HG02798 (cell line): ENCODE measurements around the gene ZFYVE27.

Source experiments
- ATAC-seq: cut with Tn5 transposase; IDR thresholded peaks from one replicate; pipeline ENCODE4 v1.9.1; 2021; ENCODE audit warnings: mild to moderate bottlenecking; ENCODE audit not compliant: unreplicated experiment, poor library complexity

The ZFYVE27 gene

GRCh38 chr10:97785231-97785630 lies 48.3 kb downstream of the ZFYVE27 start:
- ATAC-seq = no peak

DNA sequence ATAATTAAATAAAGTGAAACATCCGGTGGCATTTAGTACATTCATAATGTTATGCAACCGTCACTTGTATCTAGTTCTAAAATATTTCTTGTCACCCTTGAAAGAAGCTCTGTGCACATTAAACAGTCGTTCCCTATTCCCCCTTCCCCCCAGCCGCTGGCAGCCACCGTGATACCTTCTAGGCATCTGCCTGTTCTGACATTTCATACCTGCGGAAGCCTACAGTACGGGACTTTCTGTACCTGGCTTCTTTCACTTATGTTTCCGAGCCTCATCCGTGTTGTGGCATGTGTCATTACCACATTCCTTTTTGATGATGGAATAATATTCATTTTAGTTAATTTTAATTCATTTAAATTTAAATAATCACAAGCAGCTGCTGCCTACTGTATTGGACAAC lies 48.8 kb downstream of the ZFYVE27 start:
- ATAC-seq = no peak

DNA sequence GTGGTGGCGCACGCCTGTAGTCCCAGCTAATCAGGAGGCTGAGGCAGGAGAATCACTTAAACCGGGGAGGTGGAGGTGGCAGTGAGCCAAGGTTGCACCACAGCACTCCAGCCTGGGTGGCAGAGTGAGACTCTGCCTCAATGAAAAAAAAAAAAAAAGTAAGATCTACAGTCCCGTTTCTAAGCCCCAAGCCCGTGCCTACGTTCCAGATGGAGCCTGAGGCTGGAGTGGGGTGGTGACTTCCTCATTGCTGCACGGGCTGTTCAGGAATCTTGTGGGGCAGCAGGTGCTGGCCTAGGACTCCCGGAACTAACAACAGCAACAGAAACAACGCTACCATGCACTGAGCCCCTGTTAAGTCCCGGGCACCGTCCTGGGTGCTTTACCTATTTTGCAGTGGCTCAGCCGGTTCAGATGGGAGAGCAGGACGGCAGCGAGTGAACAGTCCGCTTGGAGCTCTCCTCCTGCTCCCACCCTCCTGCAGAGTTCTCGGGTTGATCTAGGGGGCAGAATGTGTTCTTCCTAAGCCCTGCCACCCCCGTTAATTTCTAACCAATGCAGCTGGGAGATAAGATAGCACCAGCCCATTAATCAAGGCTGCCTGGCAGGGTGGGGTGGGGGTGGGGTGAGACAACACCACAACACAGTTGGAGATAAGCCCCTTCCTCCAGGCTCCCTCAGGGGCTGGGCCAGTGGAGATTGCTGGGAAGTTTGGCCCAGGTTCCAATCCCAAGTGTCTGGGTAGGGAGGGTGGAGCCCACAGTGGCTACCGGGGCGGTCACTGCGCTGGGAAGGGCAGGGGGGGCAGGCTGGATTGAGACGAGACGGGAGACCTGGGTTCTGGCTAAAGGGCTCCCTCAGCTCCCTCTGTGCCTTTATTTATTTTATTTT lies 51.9 kb downstream of the ZFYVE27 start:
- no peak for ATAC-seq

DNA sequence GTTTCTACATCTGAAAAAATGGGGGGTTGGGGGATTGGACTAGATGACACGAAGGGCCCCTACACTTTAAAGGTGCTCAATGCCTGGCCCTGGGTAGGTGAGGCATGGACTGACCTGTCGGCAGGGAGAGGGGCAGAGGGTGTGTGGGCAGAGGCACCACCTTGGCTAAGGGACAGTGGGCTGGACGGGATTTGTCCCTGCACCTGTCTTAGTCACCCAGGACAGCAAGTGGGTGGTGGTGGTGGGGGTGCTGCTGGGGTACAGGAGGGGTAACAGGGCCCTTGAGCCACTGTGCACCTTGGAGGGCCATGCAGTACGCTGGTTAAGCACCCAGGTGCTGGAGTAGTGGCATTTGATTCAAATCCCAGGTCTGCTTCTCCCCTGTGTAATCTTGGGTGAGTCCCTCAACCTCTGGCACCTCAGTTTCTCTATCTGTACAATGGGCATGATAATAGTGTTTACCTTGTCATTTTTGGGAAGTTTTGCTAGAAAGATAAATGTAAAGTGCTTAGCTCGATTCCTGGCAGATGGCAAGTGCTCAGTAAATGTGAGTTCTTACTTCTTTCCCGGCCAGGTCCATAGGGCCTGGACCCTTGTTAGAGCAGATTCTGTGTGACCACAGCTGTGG lies 53.0 kb downstream of the ZFYVE27 start:
- ATAC-seq = no peak

- ATAC-seq = peak; percentile 68
Measured at GRCh38 chr10:97791824-97792721, 55.1 kb downstream of the ZFYVE27 start.

GRCh38 chr10:97795886-97796285 lies 59.0 kb downstream of the ZFYVE27 start:
- no peak for ATAC-seq

DNA sequence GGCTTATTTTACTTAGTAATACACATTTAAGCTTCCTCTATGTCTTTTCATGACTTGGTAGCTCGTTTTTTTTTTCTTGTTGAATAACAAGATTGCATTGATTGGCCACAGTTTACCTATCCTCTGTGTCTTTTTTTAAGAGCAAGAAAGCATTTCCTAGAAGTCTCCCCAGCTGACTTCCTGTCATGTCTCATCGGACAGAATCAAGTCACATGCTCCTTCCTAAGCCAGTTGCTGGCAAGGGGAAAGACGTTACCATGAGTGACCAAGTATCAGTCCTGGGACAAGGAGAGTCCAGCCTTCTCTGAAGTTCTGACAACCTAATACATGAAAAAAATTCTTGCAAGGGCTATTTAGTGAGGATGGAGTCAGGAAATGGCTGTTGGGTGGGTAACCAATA lies 59.7 kb downstream of the ZFYVE27 start:
- no peak for ATAC-seq

DNA sequence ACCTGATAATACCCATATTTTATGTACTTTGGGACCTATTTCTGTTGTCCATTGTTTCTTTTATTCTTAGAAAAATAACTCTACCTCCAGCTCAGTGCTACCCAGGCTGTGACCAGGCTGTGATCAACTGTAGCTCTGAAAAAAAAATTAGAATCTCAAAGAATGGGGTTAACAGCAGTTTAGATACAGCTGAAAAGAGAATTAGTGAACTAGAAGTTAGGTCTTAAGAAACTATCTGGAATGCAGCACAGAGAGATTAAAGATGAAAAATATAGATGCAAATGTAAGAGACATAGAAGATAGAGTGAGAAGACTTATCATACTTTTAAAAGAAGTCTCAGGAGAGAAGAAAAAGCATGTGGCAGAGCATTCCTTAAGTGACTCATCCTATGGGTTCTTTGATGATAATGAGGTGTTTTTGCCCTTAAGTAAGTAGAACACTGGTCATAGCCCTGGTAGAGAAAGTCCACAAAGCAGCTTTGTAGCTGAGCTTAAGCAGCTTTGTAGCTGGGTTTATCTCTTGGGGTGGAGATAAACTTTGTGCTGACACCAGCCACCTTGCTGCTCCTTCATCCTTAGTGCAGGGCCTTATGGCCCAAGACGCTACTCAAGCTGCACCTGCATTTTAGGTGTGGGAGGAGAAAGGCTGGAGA lies 62.2 kb downstream of the ZFYVE27 start:
- ATAC-seq = no peak

DNA sequence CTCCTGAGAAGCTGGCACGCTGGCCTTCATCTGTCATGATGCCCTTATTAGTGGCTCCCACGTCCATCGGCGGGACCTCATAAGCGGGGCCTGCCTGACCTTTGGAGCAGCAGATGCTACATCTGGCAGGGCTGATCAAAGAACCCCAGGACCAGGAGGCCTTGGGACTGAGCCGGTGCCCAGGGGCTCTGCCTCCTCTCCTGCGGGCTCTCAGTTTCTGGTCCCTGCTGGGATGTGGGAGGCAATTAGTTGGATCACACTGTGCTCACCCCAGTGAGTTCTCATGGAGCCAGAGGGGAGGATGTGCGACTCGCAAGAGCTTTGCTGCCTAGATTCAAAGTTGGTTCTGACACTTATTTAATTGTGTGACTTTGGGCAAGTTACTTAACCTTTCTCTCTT lies 63.5 kb downstream of the ZFYVE27 start:
- no peak for ATAC-seq

DNA sequence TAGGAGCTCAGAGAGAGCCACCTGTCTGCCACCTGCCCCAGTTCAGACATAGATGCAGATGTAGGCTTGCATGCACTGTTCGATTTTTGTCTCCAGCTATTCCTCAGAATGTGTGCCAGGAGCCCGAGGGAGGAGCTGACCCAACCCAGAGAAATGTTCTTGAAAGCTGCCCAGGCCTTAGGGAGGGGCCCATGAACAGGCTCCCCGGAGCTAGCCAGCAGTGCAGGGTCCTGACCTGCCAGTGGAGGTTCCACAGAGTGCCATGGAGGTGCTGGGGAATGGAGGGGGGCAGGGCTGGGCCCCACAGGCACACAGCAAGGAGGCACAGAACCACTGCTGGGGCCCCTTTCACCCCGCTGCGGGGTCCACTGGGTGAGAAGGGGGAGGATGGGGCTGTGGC lies 64.5 kb downstream of the ZFYVE27 start:
- ATAC-seq = no peak

DNA sequence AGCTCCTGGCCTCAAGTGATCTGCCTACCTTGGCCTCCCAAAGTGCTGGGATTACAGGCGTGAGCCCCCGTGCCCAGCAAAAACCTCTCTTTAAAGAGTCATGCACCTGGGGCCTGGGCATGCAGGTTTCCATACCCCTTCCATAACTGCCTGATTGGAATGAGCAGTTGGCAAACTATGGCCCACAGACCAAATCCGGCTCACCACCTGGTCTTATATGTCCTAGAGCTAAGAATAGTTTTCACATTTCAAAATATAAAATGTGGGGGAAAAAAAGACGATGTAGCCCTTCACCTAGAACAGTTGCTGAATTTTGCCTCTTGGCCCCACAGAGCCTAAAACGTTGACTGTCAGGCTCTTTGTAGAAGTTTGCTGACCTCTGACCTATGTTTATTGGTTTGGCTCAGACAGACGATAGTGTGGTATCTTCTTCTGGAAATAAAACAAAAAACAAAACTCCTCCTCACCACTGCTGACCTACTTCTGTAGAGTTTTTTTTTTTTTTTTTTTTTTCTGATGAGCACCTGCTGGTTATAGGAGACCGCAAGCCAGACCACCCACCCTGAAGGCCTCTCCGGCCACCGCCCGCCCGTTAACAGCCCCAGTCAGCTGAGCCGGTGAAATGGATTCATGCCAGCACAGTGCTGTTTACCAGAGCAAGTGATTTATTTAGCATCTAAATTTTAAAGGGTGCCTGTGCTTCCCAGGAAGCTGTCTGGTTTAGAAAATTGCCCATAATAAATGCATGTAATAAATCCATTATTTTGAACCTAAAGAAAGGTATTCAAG lies 68.4 kb downstream of the ZFYVE27 start:
- no peak for ATAC-seq

DNA sequence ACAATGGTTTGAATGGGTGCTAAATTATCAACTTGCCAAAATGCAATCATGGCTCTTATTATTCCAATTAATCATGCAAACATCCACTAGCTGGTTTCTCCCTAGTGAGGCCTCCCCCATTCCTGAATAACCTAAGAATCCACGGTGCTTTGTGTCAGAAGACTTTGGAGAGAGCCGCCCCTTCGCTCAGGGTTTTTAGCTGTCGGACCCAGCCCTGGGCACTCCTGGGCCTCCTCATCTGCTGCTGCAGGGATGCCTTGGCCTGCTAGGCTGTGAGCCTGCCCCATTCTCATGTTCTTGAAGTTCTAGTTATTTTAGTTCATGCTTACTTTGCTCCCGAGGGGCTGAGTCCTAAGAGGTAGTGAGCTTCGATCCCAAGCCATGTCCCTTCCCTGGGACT lies 69.0 kb downstream of the ZFYVE27 start:
- no peak for ATAC-seq

- no peak for ATAC-seq
Measured at GRCh38 chr10:97810446-97810845, 73.5 kb downstream of the ZFYVE27 start.
